ENCODE measurements around the gene CDH4.

The CDH4 gene

DNA sequence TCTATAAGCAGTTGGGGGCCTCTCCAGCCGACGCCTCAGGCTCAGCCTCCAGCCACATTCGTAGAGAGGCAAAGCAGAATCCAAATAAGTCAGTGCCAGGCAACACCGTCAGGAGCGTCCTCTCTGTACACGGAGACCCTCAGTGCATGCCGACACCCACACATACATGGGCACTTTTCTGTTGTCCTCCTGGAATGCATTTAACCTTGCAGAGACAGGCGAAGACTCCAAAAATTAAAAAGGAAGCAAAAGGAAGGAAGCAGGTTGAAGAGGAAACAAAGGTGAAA, 487.7 kb downstream of the CDH4 start:
- DNase-seq (ENCODE audit: extremely low spot score), result no peak
- ChIA-PET CTCF (no interaction called here), POLR2A (no interaction called here)
- TF ChIP-seq CTCF (IDR thresholded peaks at IDR 0.05; ENCODE audit: control extremely low read depth, extremely low read depth, low read depth, missing control alignments), result no peak

- CTCF ChIA-PET, result no interaction called here
- TF ChIP-seq CTCF (IDR thresholded peaks at IDR 0.05; ENCODE audit: control extremely low read depth, extremely low read depth, low read depth, missing control alignments), result no peak
- POLR2A ChIA-PET, result no interaction called here
- no peak for DNase-seq (ENCODE audit: extremely low spot score)
Observed at GRCh38 chr20:61742097-61742825, 490.2 kb downstream of the CDH4 start.

GRCh38 chr20:61743606-61744005, 491.5 kb downstream of the CDH4 start:
- ChIA-PET CTCF (no interaction called here), POLR2A (no interaction called here)

GRCh38 chr20:61744691-61745396, 492.8 kb downstream of the CDH4 start:
- CTCF ChIA-PET, result no interaction called here
- no peak for TF ChIP-seq CTCF (IDR thresholded peaks at IDR 0.05; ENCODE audit: control extremely low read depth, extremely low read depth, low read depth, missing control alignments)
- POLR2A ChIA-PET, result no interaction called here
- no peak for DNase-seq (ENCODE audit: extremely low spot score)

More at GRCh38 chr20:61743606-61744005, 491.5 kb downstream of the CDH4 start:
- no peak for DNase-seq (ENCODE audit: extremely low spot score)
- no peak for TF ChIP-seq CTCF (IDR thresholded peaks at IDR 0.05; ENCODE audit: control extremely low read depth, extremely low read depth, low read depth, missing control alignments)

DNA sequence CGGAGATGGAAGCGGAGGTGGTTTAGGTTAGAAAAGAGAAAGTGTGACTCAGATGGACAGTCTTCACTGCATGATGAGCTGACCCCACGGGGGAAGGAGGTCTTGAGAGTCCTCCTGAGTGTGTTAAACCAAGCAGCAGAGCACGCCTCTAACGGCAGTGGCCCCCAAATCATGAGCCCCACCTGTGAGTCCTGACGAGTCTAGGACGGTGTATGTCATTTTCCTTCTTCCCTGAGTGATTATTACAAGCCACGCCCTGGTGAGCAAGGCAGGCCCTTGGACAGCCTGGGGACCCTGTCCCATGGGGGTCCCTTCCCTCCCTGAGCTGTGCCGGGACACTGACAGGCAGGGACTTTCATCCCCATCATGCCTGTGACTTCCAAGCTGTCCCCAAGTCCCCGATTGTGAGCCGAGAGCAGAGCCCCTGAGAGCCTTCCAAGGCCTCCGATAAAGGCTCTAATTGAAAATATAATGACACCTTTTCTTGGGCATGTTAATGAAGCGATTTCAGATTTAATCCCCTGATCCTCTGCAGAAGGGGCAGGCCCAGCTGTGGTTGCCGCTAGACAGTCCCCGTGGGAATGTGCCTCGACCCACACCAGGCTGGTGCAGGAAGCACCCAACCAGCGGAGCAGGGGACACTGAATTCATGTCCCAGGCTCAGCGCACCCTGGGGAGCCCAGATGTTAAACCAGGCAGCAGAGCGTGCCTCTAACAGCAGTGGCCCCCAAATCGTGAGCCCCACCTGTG, 493.5 kb downstream of the CDH4 start:
- DNase-seq (ENCODE audit: extremely low spot score), result no peak
- no peak for TF ChIP-seq CTCF (IDR thresholded peaks at IDR 0.05; ENCODE audit: control extremely low read depth, extremely low read depth, low read depth, missing control alignments)
- CTCF ChIA-PET, result no interaction called here
- POLR2A ChIA-PET, result no interaction called here

DNA sequence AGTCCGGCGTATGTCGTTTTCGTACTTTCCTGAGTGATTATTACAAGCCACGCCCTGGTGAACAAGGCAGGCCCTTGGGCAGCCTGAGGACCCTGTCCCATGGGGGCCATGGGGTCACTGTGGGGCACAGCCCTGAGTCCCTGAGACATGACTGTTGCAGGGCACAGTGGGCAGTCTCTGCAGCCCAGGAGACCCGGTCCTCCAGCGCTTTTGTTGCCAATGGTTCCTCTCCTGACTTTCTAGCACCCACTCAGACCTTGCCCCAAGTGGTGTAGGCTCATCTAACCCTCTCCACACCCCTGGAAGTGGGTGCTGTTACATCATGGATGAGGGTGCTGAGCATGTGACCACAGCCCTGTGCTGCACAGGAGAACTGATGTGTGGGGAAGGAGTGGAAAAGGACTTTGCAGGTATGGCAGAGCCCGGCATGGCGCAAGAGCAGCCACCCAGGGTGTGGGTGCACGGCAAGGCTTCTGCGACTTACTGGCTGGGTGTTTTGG, 494.1 kb downstream of the CDH4 start:
- TF ChIP-seq CTCF (IDR thresholded peaks at IDR 0.05; ENCODE audit: control extremely low read depth, extremely low read depth, low read depth, missing control alignments), result no peak
- POLR2A ChIA-PET, result no interaction called here
- DNase-seq (ENCODE audit: extremely low spot score), result no peak
- CTCF ChIA-PET, result no interaction called here
